Nucleus accumbens (tissue), 56 donors: ENCODE results near the gene TTLL8.

Experiments used
- DNase-seq, 56 donors: peaks; one replicate each; lab custom pipeline; 2025; lab: John Stamatoyannopoulos, UW

TTLL8 gene

GRCh38 chr22:50009251-50009650 is 48.8 kb downstream of the TTLL8 start:
- DNase-seq: no peak

GRCh38 chr22:50008151-50009040 is 49.7 kb downstream of the TTLL8 start:
- DNase-seq: no peak

- peak in 3 of 56 donors; percentile 14 to 35 (median 22) for DNase-seq
Measured at GRCh38 chr22:50007057-50007511, 51.0 kb downstream of the TTLL8 start.

DNA sequence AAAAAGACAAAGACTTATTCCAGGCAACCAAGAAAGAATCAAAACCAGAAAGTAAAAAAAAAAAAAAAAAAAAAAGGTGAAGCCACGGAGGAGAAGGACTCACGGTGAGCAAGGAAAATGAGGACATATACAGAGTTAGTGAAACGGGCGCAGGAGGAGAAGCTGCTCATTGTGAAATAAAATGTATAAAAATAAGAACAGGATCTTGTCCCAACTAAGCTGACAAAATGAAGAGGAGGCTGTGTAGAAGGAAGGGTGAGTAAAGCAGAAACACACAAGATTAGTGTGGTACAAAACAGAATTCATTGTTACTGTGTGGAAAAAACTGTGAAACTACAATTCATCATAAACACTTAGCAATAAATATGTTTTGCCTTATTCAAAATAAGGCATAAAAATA is 53.2 kb downstream of the TTLL8 start:
- no peak for DNase-seq

DNA sequence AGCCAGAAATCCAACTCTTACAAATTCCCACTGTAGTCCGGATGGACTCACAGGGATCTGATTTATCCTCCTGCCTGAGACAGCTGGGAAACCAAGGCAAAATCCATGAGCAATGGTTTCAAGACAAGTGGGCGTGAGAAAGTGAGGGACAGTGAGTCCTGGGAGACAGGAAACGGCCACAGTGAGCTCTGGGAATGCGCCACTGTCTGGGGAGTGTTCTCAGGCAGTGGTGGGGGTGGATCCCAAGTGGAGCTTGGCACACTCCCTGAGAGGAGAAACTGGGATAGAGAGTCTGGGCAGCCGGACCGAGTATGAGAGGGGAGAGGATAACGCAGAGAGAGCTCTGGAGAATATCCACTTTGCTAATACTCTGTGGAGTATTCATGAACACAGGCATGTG is 55.3 kb downstream of the TTLL8 start:
- DNase-seq: no peak

- DNase-seq: no peak
Measured at GRCh38 chr22:50001388-50002231, 56.5 kb downstream of the TTLL8 start.

GRCh38 chr22:50000587-50001387 is 57.3 kb downstream of the TTLL8 start:
- DNase-seq: no peak

- DNase-seq: no peak
Measured at GRCh38 chr22:49999946-50000586, 58.0 kb downstream of the TTLL8 start.

GRCh38 chr22:49999063-49999945 is 58.8 kb downstream of the TTLL8 start:
- peak in 2 of 56 donors; percentile 33 to 44 for DNase-seq

DNA sequence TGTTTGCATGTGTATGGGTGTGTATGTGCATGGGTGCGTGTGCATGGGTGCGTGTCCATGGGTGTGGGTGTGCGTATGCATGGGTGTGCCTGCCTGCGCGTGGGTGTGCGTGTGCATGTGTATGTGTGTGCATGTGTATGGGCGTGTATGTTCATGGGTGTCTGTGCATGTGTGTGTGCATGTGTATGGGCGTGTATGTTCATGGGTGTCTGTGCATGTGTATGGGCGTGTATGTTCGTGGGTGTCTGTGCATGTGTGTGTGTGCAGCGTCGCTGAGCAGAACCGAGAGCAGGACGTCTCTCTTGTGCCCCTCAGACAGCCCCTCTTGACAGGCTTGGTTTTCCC is 59.4 kb downstream of the TTLL8 start:
- DNase-seq: no peak

DNA sequence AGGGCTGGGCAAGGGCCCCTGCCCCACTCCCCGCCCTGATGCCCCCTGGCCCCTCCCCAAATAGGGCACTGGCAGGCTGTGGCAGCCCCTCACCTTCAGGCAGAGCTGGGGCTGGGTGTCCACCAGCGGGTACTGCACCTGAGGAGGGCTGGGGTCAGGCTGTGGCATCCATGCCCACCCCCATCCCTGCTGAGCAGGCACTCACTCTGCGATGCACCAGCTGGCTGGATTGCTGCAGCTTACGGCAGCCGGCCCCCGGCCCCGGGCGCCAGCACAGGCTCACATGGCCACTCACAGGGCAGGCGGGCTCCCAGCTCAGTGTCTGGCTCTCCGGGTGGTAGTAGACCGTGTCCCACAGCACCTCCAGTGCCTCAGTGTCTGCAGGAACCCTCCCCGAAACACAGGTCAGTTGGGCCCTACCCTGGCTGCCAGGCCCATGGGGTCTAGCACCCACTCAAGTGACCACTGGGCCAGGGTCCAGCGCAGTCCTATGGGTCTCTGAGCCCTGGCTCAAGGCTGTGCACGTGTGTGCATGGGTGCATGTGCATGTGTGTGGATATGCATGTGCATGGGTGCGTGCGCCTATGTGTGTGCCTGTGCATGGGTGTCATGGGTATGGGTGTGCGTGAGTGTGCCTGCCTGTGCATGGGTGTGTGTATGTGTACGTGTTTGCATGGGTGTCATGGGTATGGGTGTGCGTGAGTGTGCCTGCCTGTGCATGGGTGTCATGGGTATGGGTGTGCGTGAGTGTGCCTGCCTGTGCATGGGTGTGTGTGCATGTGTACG is 60.0 kb downstream of the TTLL8 start:
- DNase-seq: no peak

GRCh38 chr22:49997251-49997599 is 60.9 kb downstream of the TTLL8 start:
- DNase-seq: no peak

- no peak for DNase-seq
Measured at GRCh38 chr22:49996518-49997250, 61.4 kb downstream of the TTLL8 start.

DNA sequence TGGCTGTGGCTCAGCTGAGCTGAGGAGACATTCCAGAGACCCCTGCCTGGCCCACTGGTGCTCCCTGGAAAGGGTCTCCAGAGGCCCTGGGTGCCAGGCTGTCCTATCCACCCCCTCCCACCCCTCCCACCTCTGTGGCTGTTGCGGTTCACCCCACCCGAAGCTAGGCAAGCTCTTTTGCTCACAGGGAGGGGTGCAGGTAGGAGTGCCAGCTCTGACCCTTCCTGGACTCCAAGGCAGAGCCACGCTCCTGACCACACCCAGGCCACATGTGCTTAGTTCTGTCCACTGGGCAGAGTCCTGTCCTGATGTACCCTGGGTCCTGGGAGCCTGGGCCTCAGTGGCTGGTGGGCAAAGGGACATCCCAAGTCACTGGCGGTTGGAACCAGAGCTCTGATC is 62.0 kb downstream of the TTLL8 start:
- no peak for DNase-seq

- no peak for DNase-seq
Measured at GRCh38 chr22:49995361-49996118, 62.6 kb downstream of the TTLL8 start.

DNA sequence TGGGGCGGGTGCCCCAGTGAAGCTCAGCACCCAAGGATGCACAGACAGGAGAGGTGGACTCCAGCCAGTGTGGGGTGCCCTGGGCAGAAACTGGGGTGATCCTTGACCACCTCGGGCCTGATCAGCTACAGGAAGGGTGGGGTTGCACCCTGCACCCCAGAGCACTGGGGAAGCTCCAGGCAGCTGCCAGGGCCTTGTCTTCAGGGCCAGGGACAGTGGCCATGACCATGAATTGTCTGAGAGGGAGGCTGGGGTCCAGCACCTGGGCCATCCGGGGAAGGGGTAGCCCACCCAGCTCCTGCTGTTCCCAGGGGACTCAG is 63.1 kb downstream of the TTLL8 start:
- DNase-seq: no peak

DNA sequence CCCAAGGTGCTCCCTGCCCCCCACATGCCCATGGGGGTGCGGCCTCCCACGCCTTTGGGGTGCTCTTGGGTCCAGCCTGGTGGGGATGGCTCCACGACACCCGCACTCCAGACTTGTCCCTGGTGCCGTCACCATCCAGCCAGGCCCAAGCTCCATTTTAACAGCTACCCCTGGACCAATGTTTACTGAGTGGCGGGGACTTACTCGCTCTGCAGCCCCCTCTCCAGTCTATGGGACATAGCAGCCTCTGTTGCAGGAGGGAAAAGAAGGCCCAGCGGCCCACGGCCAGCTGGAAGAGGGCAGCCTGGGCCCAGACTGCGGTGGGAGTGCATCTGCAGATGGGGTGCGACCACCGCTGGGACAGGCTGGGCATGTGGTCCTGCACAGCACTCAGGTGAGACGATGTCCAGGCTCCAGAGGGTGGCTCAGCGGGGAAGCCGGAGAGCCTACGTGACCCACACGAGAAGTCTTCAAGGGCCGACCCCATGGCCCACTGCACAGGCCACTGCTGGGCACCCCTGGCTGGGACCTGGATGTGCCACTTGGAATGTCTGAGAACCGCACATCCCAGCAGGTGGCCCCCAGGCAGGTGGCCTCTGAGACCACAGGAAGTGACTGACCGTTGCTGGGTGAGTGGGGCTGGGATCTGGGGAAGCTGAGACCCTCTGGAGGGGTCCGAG is 63.6 kb downstream of the TTLL8 start:
- DNase-seq: no peak
